H9 (cell line): ENCODE data around the gene GTF2B. TPM values are rescaled to one million over a fixed set of nuclear protein-coding genes. Genes with fewer than 3 reads are reported as not detected.

Experiments used
- DNase-seq: peaks from one replicate; pipeline ENCODE4 v3.0.0-alpha.2; 2017
- H2AFZ ChIP-seq: one replicate; pipeline ENCODE4 v1.6.1; 2013; ENCODE audit warnings: mild to moderate bottlenecking, low read length, control low read depth, moderate library complexity
- H2AK5ac ChIP-seq: 2 replicates; pipeline ENCODE4 v1.6.1; 2013; ENCODE audit warnings: low read length, control low read depth, mixed read lengths; ENCODE audit not compliant: insufficient read length
- H2BK120ac ChIP-seq: one replicate; pipeline ENCODE4 v1.6.1; 2013; ENCODE audit warnings: low read depth, mild to moderate bottlenecking, low read length, control low read depth, inconsistent platforms; ENCODE audit not compliant: poor library complexity, severe bottlenecking
- H2BK12ac ChIP-seq: 2 replicates; pipeline ENCODE4 v1.6.1; 2013; ENCODE audit warnings: low read length, control low read depth, mixed read lengths, low read depth; ENCODE audit not compliant: insufficient read length
- H2BK15ac ChIP-seq: 2 replicates; pipeline ENCODE4 v1.6.1; 2013; ENCODE audit warnings: low read depth, low read length, control low read depth
- H2BK20ac ChIP-seq: one replicate; pipeline ENCODE4 v1.6.1; 2013; ENCODE audit warnings: low read depth, mild to moderate bottlenecking, low read length, control low read depth, inconsistent platforms; ENCODE audit not compliant: poor library complexity, severe bottlenecking
- H2BK5ac ChIP-seq: 2 replicates; pipeline ENCODE4 v1.6.1; 2013; ENCODE audit warnings: low read length, control low read depth, mixed read lengths; ENCODE audit not compliant: insufficient read length
- H3K14ac ChIP-seq: 2 replicates; pipeline ENCODE4 v1.6.1; 2013; ENCODE audit warnings: low read length, control low read depth; ENCODE audit not compliant: insufficient read depth
- H3K18ac ChIP-seq: 2 replicates; pipeline ENCODE4 v1.6.1; 2013; ENCODE audit warnings: low read depth, mild to moderate bottlenecking, mixed read lengths, low read length, control low read depth; ENCODE audit not compliant: insufficient read length
- H3K23ac ChIP-seq: 2 replicates; pipeline ENCODE4 v1.6.1; 2013; ENCODE audit warnings: low read length, control low read depth, mixed read lengths, low read depth; ENCODE audit not compliant: insufficient read length
- H3K23me2 ChIP-seq: 2 replicates; pipeline ENCODE4 v1.6.1; 2013; ENCODE audit warnings: low read depth, mild to moderate bottlenecking, mixed read lengths, low read length, control low read depth; ENCODE audit not compliant: insufficient read length, poor library complexity, severe bottlenecking
- H3K27ac ChIP-seq: 2 replicates; pipeline ENCODE4 v1.5.1; 2013; ENCODE audit warnings: low read length, control low read depth, mixed read lengths, low read depth; ENCODE audit not compliant: insufficient read length
- H3K27me3 ChIP-seq: 2 replicates; pipeline ENCODE4 v1.6.1; 2013; ENCODE audit warnings: low read length, control low read depth, inconsistent platforms; ENCODE audit not compliant: insufficient read depth
- H3K4ac ChIP-seq: 2 replicates; pipeline ENCODE4 v1.6.1; 2013; ENCODE audit warnings: low read depth, mild to moderate bottlenecking, control low read depth, inconsistent platforms, low read length, moderate library complexity
- H3K4me1 ChIP-seq: 2 replicates; pipeline ENCODE4 v1.6.1; 2013; ENCODE audit warnings: low read length, control low read depth, inconsistent platforms; ENCODE audit not compliant: insufficient read depth
- H3K4me2 ChIP-seq: 2 replicates; pipeline ENCODE4 v1.6.1; 2013; ENCODE audit warnings: low read length, control low read depth, mixed read lengths; ENCODE audit not compliant: insufficient read length, insufficient read depth
- H3K56ac ChIP-seq: 2 replicates; pipeline ENCODE4 v1.6.1; 2013; ENCODE audit warnings: low read depth, mild to moderate bottlenecking, mixed read lengths, low read length, control low read depth; ENCODE audit not compliant: insufficient read length
- H3K79me1 ChIP-seq: 2 replicates; pipeline ENCODE4 v1.6.1; 2013; ENCODE audit warnings: low read depth, mild to moderate bottlenecking, moderate library complexity, low read length, control low read depth, inconsistent platforms; ENCODE audit not compliant: insufficient read depth, poor library complexity, severe bottlenecking
- H3K79me2 ChIP-seq: 2 replicates; pipeline ENCODE4 v1.6.1; 2013; ENCODE audit warnings: low read length, control low read depth, inconsistent platforms; ENCODE audit not compliant: insufficient read depth
- H3K9ac ChIP-seq: 2 replicates; pipeline ENCODE4 v1.6.1; 2013; ENCODE audit warnings: low read length, control low read depth, mixed read lengths; ENCODE audit not compliant: insufficient read length; ENCODE audit errors: extremely low read depth
- H3K9me3 ChIP-seq: one replicate; pipeline ENCODE4 v1.6.1; 2013; ENCODE audit warnings: low read depth, low read length, inconsistent platforms; ENCODE audit not compliant: control insufficient read depth
- H3T11ph ChIP-seq: one replicate; pipeline ENCODE4 v1.6.1; 2013; ENCODE audit warnings: mild to moderate bottlenecking, low read length, control low read depth, inconsistent platforms
- H4K20me1 ChIP-seq: one replicate; pipeline ENCODE4 v1.6.1; 2013; ENCODE audit not compliant: control insufficient read depth, insufficient read length, insufficient read depth
- H4K5ac ChIP-seq: 2 replicates; pipeline ENCODE4 v1.6.1; 2013; ENCODE audit warnings: low read depth, mild to moderate bottlenecking, mixed read lengths, low read length, control low read depth; ENCODE audit not compliant: insufficient read length
- H4K8ac ChIP-seq: replicated peaks from 2 replicates; pipeline ENCODE4 v1.6.1; 2013; ENCODE audit warnings: low read length, control low read depth, mixed read lengths, low read depth; ENCODE audit not compliant: insufficient read length
- H4K91ac ChIP-seq: 2 replicates; pipeline ENCODE4 v1.6.1; 2013; ENCODE audit warnings: low read depth, mild to moderate bottlenecking, moderate library complexity, mixed read lengths, low read length, control low read depth; ENCODE audit not compliant: insufficient read length
- H3K27ac Mint-ChIP-seq, 3 experiments: 2 replicates in 2 of 3; 3 replicates in 1 of 3; pipeline ENCODE4 v1.8.0; 2020 to 2021; ENCODE audit warnings: mixed read lengths in 3 of 3, mild to moderate bottlenecking in 1 of 3, moderate library complexity in 1 of 3
- H3K27me3 Mint-ChIP-seq: 2 replicates; pipeline ENCODE4 v1.8.0; 2021; ENCODE audit warnings: low read depth, mild to moderate bottlenecking, moderate library complexity, mixed read lengths
- H3K36me3 Mint-ChIP-seq, 3 experiments: 2 replicates in 2 of 3; 3 replicates in 1 of 3; pipeline ENCODE4 v1.8.0; 2020 to 2021; ENCODE audit warnings: low read depth in 3 of 3, mixed read lengths in 3 of 3; ENCODE audit not compliant: insufficient read depth in 1 of 3
- H3K4me1 Mint-ChIP-seq, 2 experiments: 2 replicates each; pipeline ENCODE4 v1.8.0; 2020; ENCODE audit warnings: mixed read lengths in 2 of 2
- H3K4me3 Mint-ChIP-seq, 2 experiments: 2 replicates in 1 of 2; 3 replicates in 1 of 2; pipeline ENCODE4 v1.8.0; 2020 to 2021; ENCODE audit warnings: mild to moderate bottlenecking in 2 of 2, mixed read lengths in 2 of 2, moderate library complexity in 1 of 2
- H3K9me3 Mint-ChIP-seq, 2 experiments: 2 replicates in 1 of 2; 3 replicates in 1 of 2; pipeline ENCODE4 v1.8.0; 2020; ENCODE audit warnings: mild to moderate bottlenecking in 2 of 2, mixed read lengths in 2 of 2, moderate library complexity in 1 of 2
- WGBS: extraction: QIAGEN DNeasy Blood & Tissue Kit; methylation state at CpG from one replicate; pipeline ENCODE4 v1.1.7; 2013; ENCODE audit warnings: missing lambda C conversion rate, low lambda C conversion rate, mixed read lengths; ENCODE audit not compliant: insufficient read length; ENCODE audit errors: extremely low coverage; 5-methylcytosine and 5-hydroxymethylcytosine counted together
- total RNA-seq: library from RNA; stranded (reverse); gene quantifications from 2 replicates; pipeline ENCODE4 v1.2.1, GENCODE V29; 2021
- TF ChIP-seq, protein P1 (sequence below): fragments of 200-600 bp; sonication (generic); conservative IDR thresholded peaks from 3 replicates; pipeline ENCODE4 v1.8.0; 2021; ENCODE audit warnings: antibody characterized with exemption, mild to moderate bottlenecking

Gene GTF2B
- total RNA-seq, 1 experiment from 2014 or later = 23.2 TPM

DNA sequence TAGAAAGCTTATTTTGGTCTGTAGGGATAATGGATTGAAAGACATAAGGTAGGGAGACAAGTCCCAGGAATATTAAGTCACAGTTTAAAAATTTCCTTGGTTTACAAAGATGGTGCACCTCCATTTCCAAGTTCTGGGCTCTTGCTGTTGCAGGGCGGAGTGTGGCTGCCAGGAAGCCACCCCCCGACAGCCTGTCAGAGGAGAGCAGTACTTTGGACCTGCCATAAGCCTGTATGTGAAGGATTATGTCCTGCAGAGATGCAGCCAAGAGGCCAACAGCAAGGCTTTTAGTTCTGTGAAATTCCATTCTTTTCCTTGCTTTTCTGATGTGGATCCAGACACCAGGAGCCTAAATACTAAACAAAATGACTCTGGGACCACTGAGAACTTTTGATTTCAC lies 31.9 kb upstream of the GTF2B start:
- Histone ChIP-seq H2BK15ac (no peak overlapping the region), H3K9ac (no peak overlapping the region), H3K9me3 (no peaks in the 10 kb centered on the region), H4K20me1 (no peaks in the 10 kb centered on the region), H2AK5ac (no peak overlapping the region), H3K79me2 (no peaks in the 10 kb centered on the region), H2BK20ac (no peak overlapping the region), H3K23me2 (no peaks in the 10 kb centered on the region), H2BK12ac (no peak overlapping the region), H4K8ac (no peak overlapping the region), H3K14ac (no peak overlapping the region), H3K56ac (no peak overlapping the region), H3K79me1 (no peaks in the 10 kb centered on the region), H3K27me3 (no peaks in the 10 kb centered on the region), H3K23ac (no peak overlapping the region), H4K91ac (no peak overlapping the region), H2BK120ac (no peak overlapping the region), H3K4ac (no peak overlapping the region), H2AFZ (no peak overlapping the region), H4K5ac (no peak overlapping the region), H3K4me1 (no peaks in the 10 kb centered on the region), H3K27ac (no peak overlapping the region), H3T11ph (no peak overlapping the region), H3K4me2 (no peak overlapping the region), H2BK5ac (no peak overlapping the region), H3K18ac (no peak overlapping the region)
- peaks cover 0 to 5% of the 10 kb centered on the region in 2 experiments; a peak in 2 of 4 replicates for H3K4me1 Mint-ChIP-seq
- no CpG with 5 or more reads among the region's 2 CpGs for WGBS
- H3K27me3 Mint-ChIP-seq = no peaks in the 10 kb centered on the region
- no peaks in the 10 kb centered on the region; a peak in 1 of 5 replicates for H3K9me3 Mint-ChIP-seq
- H3K4me3 Mint-ChIP-seq = no peak overlapping the region
- no peak overlapping the region for H3K27ac Mint-ChIP-seq
- H3K36me3 Mint-ChIP-seq = peaks cover 27 to 41% (median 29%) of the 10 kb centered on the region in 3 experiments
- no peak for DNase-seq
- TF ChIP-seq, protein P1, sequence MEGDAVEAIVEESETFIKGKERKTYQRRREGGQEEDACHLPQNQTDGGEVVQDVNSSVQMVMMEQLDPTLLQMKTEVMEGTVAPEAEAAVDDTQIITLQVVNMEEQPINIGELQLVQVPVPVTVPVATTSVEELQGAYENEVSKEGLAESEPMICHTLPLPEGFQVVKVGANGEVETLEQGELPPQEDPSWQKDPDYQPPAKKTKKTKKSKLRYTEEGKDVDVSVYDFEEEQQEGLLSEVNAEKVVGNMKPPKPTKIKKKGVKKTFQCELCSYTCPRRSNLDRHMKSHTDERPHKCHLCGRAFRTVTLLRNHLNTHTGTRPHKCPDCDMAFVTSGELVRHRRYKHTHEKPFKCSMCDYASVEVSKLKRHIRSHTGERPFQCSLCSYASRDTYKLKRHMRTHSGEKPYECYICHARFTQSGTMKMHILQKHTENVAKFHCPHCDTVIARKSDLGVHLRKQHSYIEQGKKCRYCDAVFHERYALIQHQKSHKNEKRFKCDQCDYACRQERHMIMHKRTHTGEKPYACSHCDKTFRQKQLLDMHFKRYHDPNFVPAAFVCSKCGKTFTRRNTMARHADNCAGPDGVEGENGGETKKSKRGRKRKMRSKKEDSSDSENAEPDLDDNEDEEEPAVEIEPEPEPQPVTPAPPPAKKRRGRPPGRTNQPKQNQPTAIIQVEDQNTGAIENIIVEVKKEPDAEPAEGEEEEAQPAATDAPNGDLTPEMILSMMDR = no peak
